ENCODE measurements around the gene ERCC6L2. TPM values are rescaled to one million over a fixed set of nuclear protein-coding genes. Genes with fewer than 3 reads are reported as not detected.
A peak's percentile ranks its signal among the peaks of the same experiment; 100 is the strongest.

The ERCC6L2 gene
- total RNA-seq, 2 experiments from 2014 or later: 30.8 to 31.3 TPM

GRCh38 chr9:95896580-95896979 is 21.1 kb downstream of the ERCC6L2 start:
- Histone ChIP-seq H3K9me3 (ENCODE audit: control insufficient read depth in 1 of 2, insufficient read depth in 1 of 2, low read length in 2 of 2) (no peaks in the 10 kb centered on the region), H3K4me3 (ENCODE audit: low read length) (no peak overlapping the region), H3K27me3 (ENCODE audit: control insufficient read depth in 1 of 2, insufficient read depth in 2 of 2, low read length in 2 of 2) (no peaks in the 10 kb centered on the region), H3K27ac (ENCODE audit: low read depth in 1 of 2, low read length in 2 of 2) (no peak overlapping the region), H3K36me3 (ENCODE audit: insufficient read depth, low read length) (peaks cover 3% of the 10 kb centered on the region), H3K4me1 (ENCODE audit: insufficient read depth, low read length) (peaks cover 4% of the 10 kb centered on the region)
- H3K27me3 Mint-ChIP-seq: no peaks in the 10 kb centered on the region
- no peak overlapping the region for H3K4me3 Mint-ChIP-seq
- peak in 1 of 14 experiments; percentile 46 for DNase-seq
- ChIA-PET CTCF (no interaction called here), POLR2A (interaction anchor here (0.9 to 1.0 kb wide), 2 partner anchors 22 to 43 kb away, joined by 3 read pairs; no protein-coding TSS in a partner anchor)
- peak overlapping the region; percentile 55 for H3K27ac Mint-ChIP-seq
- ATAC-seq (ENCODE audit: poor library complexity): no peak
- intact Hi-C loops (cut with DNase I, micrococcal nuclease): no loop called here
- TF ChIP-seq CTCF (IDR thresholded peaks at IDR 0.05): no peak
- peaks cover 39% of the 10 kb centered on the region for H3K4me1 Mint-ChIP-seq (ENCODE audit: low read depth)
- H3K36me3 Mint-ChIP-seq (ENCODE audit: low read depth): peaks cover 57% of the 10 kb centered on the region
- peaks cover 4% of the 10 kb centered on the region for H3K9me3 Mint-ChIP-seq

- H3K4me1 ChIP-seq (ENCODE audit: insufficient read depth, low read length): peaks cover 1% of the 10 kb centered on the region
- Mint-ChIP-seq H3K4me3 (no peak overlapping the region), H3K4me1 (ENCODE audit: low read depth) (peaks cover 37% of the 10 kb centered on the region), H3K27me3 (no peaks in the 10 kb centered on the region), H3K9me3 (no peaks in the 10 kb centered on the region), H3K27ac (no peak overlapping the region), H3K36me3 (ENCODE audit: low read depth) (peaks cover 46% of the 10 kb centered on the region)
- H3K27ac ChIP-seq (ENCODE audit: low read depth in 1 of 2, low read length in 2 of 2): no peak overlapping the region
- no peak for TF ChIP-seq CTCF (IDR thresholded peaks at IDR 0.05)
- H3K27me3 ChIP-seq (ENCODE audit: control insufficient read depth in 1 of 2, insufficient read depth in 2 of 2, low read length in 2 of 2): no peaks in the 10 kb centered on the region
- no peak for ATAC-seq (ENCODE audit: poor library complexity)
- peaks cover 3% of the 10 kb centered on the region for H3K36me3 ChIP-seq (ENCODE audit: insufficient read depth, low read length)
- no peak overlapping the region for H3K4me3 ChIP-seq (ENCODE audit: low read length)
- no peak for DNase-seq
- intact Hi-C loops (cut with DNase I, micrococcal nuclease): no loop called here
- ChIA-PET CTCF (no interaction called here), POLR2A (interaction anchor here (1.6 kb wide), 1 partner anchor 13 kb away, joined by 3 read pairs; no protein-coding TSS in a partner anchor)
- H3K9me3 ChIP-seq (ENCODE audit: control insufficient read depth in 1 of 2, insufficient read depth in 1 of 2, low read length in 2 of 2): no peaks in the 10 kb centered on the region
Measured at GRCh38 chr9:95901506-95901905, 26.0 kb downstream of the ERCC6L2 start.

- H3K9me3 Mint-ChIP-seq: no peaks in the 10 kb centered on the region
- H3K9me3 ChIP-seq (ENCODE audit: control insufficient read depth in 1 of 2, insufficient read depth in 1 of 2, low read length in 2 of 2): no peaks in the 10 kb centered on the region
- no peak for DNase-seq
- no peak for TF ChIP-seq CTCF (IDR thresholded peaks at IDR 0.05)
- peaks cover 49% of the 10 kb centered on the region for H3K36me3 Mint-ChIP-seq (ENCODE audit: low read depth)
- H3K27me3 ChIP-seq (ENCODE audit: control insufficient read depth in 1 of 2, insufficient read depth in 2 of 2, low read length in 2 of 2): no peaks in the 10 kb centered on the region
- intact Hi-C loops (cut with DNase I, micrococcal nuclease): no loop called here
- peaks cover 3% of the 10 kb centered on the region for H3K36me3 ChIP-seq (ENCODE audit: insufficient read depth, low read length)
- no peak overlapping the region for H3K4me3 Mint-ChIP-seq
- H3K27ac ChIP-seq (ENCODE audit: low read depth in 1 of 2, low read length in 2 of 2): no peak overlapping the region
- H3K4me1 ChIP-seq (ENCODE audit: insufficient read depth, low read length): no peaks in the 10 kb centered on the region
- no peak for ATAC-seq (ENCODE audit: poor library complexity)
- no peak overlapping the region for H3K27ac Mint-ChIP-seq
- H3K4me3 ChIP-seq (ENCODE audit: low read length): no peak overlapping the region
- ChIA-PET CTCF (no interaction called here), POLR2A (interaction anchor here (1.5 kb wide), 1 partner anchor 28 kb away, joined by 3 read pairs; no protein-coding TSS in a partner anchor)
- peaks cover 36% of the 10 kb centered on the region for H3K4me1 Mint-ChIP-seq (ENCODE audit: low read depth)
- no peaks in the 10 kb centered on the region for H3K27me3 Mint-ChIP-seq
Measured at GRCh38 chr9:95903398-95903797, 27.9 kb downstream of the ERCC6L2 start.
